GM21528 (cell line): ENCODE results near the gene GNAL.
A peak's percentile ranks its signal among the peaks of the same experiment; 100 is the strongest.
"Not testable (repeated sequence)": the region's sequence is repeated elsewhere in the genome, so short reads cannot be mapped to it uniquely, and the experiment has no call there.

Source experiments
- ATAC-seq: cut with Tn5 transposase; IDR thresholded peaks from one replicate; pipeline ENCODE4 v1.9.1; 2021; ENCODE audit warnings: mild to moderate bottlenecking, moderate library complexity; ENCODE audit not compliant: unreplicated experiment, low FRiP score

GNAL gene

DNA sequence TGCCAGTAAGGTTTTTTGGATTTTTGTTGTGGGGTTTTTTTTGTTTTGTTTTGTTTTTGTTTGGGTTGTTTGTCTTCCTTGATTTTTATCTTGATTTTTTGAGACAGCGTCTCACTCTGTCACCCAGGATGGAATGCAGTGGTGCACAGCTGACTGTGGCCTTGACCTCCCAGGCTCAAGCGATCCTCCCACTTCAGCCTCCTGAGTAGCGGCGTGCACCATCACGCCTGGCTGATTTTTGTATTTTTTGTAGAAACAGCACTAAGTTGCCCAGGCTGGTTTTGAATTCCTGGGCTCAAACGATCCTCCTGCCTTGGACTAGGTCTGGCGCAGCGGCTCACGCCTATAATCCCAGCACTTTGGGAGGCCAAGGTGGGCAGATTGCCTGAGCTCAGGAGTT, 202.7 kb downstream of the GNAL start:
- no peak for ATAC-seq

- ATAC-seq, result not testable (repeated sequence)
These were observed 203.4 kb downstream of the GNAL start for GRCh38 chr18:11892438-11892837.

DNA sequence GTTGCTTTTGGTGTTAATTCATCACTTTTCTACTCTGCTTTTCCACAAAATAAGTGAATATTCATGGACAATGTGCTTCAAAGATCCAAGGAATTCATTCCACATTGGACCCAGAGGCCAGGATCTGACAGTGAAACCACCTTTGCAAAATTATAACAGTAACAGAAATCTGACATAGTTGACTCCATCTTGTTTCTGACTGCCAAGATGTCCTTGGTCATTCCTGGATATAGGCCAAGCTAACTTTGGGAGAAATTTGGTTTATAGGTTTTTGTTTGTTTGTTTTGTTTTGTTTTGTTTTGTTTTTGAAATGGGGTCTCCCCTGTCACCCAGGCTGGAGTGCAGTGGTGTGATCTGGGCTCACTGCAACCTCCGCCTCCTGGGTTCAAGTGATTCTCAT, 208.7 kb downstream of the GNAL start:
- ATAC-seq, result no peak

DNA sequence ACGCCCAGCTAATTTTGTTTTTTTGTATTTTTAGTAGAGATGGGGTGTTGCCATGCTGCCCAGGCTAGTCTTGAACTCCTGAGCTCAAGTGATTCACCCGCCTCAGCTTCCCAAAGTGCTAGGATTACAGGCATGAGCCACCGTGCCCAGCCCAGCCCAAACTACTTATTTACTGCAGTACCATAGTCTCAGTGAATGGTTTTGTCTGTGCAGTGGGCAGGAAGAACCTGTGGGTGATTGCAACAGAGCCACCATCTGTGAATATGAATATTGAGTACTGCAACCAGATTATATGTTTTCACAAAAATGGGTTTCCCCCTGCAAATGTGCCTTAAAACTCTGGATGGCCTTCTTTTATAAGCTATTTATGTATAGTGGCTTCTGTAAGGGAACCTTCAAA, 210.0 kb downstream of the GNAL start:
- ATAC-seq, result no peak

DNA sequence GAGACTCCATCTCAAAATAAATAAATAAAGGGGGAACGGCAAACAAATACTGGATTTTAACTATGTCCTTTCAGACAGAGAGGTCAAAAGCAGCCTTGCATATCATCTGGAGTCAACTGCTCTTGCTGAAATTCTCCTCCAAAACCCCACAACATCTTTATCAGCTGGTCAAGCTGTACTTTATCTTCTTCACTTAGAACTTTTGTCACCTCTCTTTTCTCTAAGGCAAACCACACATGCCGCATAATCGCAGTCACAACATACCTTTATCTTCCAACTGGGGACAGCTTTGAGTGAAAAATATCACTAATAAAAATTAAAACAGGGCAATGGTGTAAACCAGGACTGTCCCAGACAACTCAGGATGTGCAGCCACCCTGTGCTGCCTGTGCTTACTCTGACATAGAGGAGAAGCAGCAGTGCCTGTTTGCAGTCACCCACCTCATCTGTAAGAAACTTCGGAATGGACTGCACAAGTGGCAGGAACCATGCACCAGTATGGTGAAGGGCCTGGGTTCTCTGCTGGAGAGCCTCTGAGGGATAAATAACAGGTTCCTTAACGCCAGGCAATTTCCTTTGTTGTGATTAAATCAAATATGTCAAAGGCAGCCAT, 212.9 kb downstream of the GNAL start:
- ATAC-seq, result no peak

- ATAC-seq, result no peak
These were observed 213.6 kb downstream of the GNAL start for GRCh38 chr18:11902522-11903292.

GRCh38 chr18:11905613-11906012, 216.5 kb downstream of the GNAL start:
- no peak for ATAC-seq

GRCh38 chr18:11906176-11906575, 217.1 kb downstream of the GNAL start:
- no peak for ATAC-seq

- ATAC-seq, result no peak
These were observed 218.1 kb downstream of the GNAL start for GRCh38 chr18:11906926-11907874.

- ATAC-seq, result peak; percentile 85
These were observed 219.4 kb downstream of the GNAL start, which contains the start of gene MPPE1 for GRCh38 chr18:11908182-11909060. Gene MPPE1, minus strand, starts transcription at chr18:11908317. Its CDS starts 11,053 bp downstream, at chr18:11897264.

DNA sequence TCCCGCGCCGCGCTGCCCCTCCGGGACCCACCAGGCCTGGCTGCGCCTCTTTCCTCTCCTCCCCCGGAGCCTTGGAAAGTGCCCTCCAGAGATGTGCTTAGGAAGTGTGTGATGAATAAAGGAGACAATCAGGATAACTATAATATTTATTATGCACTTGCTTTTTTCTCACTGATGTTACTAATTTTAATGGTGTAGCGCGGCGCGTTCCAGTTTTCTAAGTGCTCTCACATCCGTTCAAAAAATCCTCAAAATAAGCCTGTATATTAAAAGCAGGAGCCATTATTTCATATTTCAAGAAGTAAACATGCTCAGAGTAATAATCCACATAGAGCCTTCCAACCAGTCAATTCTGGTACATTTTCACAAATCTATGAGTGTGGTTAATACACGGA, 220.0 kb downstream of the GNAL start:
- no peak for ATAC-seq

DNA sequence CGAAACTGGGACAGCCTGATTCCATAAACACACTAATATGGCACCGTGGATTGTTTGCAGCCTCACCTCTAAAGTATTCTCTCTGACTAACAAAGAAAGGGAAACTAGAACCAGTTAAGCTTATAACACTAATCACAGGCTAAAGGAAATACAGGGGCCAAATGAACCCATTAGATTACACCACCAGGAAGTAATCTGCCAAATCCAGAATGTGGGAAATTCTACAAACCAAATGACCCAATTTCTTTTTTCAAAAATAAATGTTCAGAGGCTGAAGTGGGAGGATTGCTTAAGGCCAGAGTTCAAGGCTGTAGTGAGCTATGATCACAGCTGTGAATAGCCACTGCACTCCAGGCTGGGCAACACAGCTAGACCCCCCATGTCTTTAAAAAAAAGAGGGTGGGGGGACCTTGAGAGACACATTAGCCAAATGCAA, 220.5 kb downstream of the GNAL start:
- ATAC-seq, result no peak

- not testable (repeated sequence) for ATAC-seq
These were observed 227.8 kb downstream of the GNAL start for GRCh38 chr18:11916880-11917279.

GRCh38 chr18:11919522-11919921, 230.5 kb downstream of the GNAL start:
- not testable (repeated sequence) for ATAC-seq

DNA sequence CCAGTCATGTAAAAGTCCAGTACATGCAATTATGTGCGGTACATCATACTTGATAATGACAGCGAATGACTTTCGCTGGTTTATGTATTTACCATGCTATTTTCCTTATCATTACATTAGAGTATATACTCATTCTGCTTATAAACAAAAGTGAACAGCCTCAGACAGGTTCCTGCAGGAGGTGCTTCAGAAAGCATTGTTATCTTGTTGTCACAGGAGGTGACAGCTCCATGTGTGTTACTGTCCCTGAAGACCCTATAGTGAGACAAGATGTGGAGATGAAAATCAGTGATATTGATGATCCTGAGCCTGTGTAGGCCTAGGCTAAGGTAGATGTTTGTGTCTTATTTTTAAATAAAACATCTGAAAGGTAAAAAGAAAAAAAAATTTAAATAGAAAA, 234.4 kb downstream of the GNAL start:
- ATAC-seq, result no peak

- ATAC-seq, result no peak
These were observed 236.9 kb downstream of the GNAL start for GRCh38 chr18:11925800-11926481.

DNA sequence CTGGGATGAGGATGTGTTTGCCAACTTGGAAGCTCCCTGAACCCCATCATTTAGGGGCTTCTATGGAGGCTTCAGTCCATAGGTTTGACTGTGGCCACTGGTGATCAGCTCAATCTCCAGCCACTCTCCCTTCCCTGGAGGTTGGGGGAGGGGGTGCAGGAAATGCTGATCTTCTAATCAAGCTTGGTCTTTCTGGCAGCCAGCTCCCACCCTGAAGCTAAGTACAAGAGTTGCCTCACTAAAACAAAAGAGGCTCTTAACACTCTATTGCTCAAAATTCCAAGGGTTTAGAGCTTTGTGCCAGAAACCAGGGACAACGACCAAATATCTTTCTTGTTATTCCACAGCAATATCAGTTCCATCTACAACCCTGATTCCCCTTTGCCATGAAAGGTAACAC, 238.4 kb downstream of the GNAL start:
- ATAC-seq, result no peak

DNA sequence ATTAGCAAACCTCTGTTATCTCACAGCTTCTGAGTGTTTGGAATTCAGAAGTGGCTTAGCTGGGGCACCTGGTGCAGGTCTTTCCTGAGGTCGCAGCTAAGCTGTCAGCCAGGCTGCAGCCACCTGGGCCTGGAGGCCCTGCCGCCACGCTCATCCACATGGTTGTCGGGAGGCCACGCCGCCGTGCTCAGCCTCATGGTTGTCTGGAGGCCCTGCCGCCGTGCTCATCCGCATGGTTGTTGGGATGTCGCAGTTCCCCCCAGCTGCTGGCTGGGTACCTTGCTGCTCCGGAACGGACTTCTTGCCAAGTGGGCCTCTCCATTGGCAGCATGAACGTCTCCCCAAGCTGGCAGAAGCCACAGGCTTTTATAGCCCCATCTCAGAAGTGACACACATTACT, 243.3 kb downstream of the GNAL start:
- no peak for ATAC-seq
